K562 (cell line): ENCODE data around the gene RNPEPL1. TPM values are rescaled to one million over a fixed set of nuclear protein-coding genes. Genes with fewer than 3 reads are reported as not detected.

ENCODE experiments used
- CEBPB ChIP-seq: fragments of 450-650 bp; IDR thresholded peaks from 2 replicates; pipeline ENCODE4 v1.6.1; 2016; ENCODE audit warnings: missing genetic modification characterization, missing compliant biosample characterization
- DMBX1 ChIP-seq: fragments of 250-450 bp; sonication (Bioruptor Pico); IDR thresholded peaks from 2 replicates; pipeline ENCODE4 v1.8.0; 2022; ENCODE audit warnings: inconsistent platforms, mild to moderate bottlenecking, moderate library complexity, borderline replicate concordance
- EP300 ChIP-seq: IDR thresholded peaks from 2 replicates; pipeline ENCODE4 v1.6.1; 2012; ENCODE audit warnings: low read length, improper control_type of control experiment
- ETS2 ChIP-seq: IDR thresholded peaks from 2 replicates; pipeline ENCODE4 v1.6.1; 2016; ENCODE audit warnings: borderline replicate concordance, missing genetic modification characterization, mild to moderate bottlenecking, moderate library complexity, missing compliant biosample characterization; ENCODE audit not compliant: poor library complexity, severe bottlenecking
- KLF13 ChIP-seq: fragments of 450-650 bp; IDR thresholded peaks from 2 replicates; pipeline ENCODE4 v1.6.1; 2016; ENCODE audit warnings: missing genetic modification characterization, low read depth, mild to moderate bottlenecking, missing compliant biosample characterization, moderate library complexity, borderline replicate concordance
- LARP7 ChIP-seq: fragments of 450-650 bp; IDR thresholded peaks from 2 replicates; pipeline ENCODE4 v1.6.1; 2016
- MAFG ChIP-seq: fragments of 450-650 bp; conservative IDR thresholded peaks from 2 replicates; pipeline ENCODE4 v1.6.1; 2016; ENCODE audit warnings: missing genetic modification characterization, missing compliant biosample characterization
- NCOA4 ChIP-seq: fragments of 450-650 bp; IDR thresholded peaks from 2 replicates; pipeline ENCODE4 v1.6.1; 2018; ENCODE audit warnings: mild to moderate bottlenecking; ENCODE audit not compliant: partially characterized antibody
- PML ChIP-seq: IDR thresholded peaks from 2 replicates; pipeline ENCODE4 v1.6.1; 2012; ENCODE audit warnings: low read length, inconsistent platforms
- POLR2AphosphoS2 ChIP-seq: IDR thresholded peaks from 2 replicates; pipeline ENCODE4 v1.6.1; 2012; ENCODE audit warnings: low read length, improper control_type of control experiment
- TEAD2 ChIP-seq: fragments of 450-650 bp; IDR thresholded peaks from 2 replicates; pipeline ENCODE4 v1.6.1; 2016; ENCODE audit warnings: missing genetic modification characterization, control low read depth, missing compliant biosample characterization
- TRIM28 ChIP-seq: fragments of 450-650 bp; IDR thresholded peaks from 2 replicates; pipeline ENCODE4 v1.6.1; 2017
- ZNF274 ChIP-seq: IDR thresholded peaks from 2 replicates; pipeline ENCODE4 v1.6.1; 2011; ENCODE audit warnings: low read depth, mild to moderate bottlenecking, low read length, moderate library complexity, borderline replicate concordance
- ZNF41 ChIP-seq: fragments of 250-450 bp; sonication (Bioruptor Pico); conservative IDR thresholded peaks from 2 replicates; pipeline ENCODE4 v1.4.0; 2020; ENCODE audit warnings: mild to moderate bottlenecking
- polyA plus RNA-seq, 8 experiments: library from polyadenylated mRNA; depleted of rRNA in 4 of 8; stranded (reverse) in 5 of 8; unstranded in 3 of 8; fragments of >200 nt; fragmentation: Nextera tagmentation in 2 of 8; fragmentation: Illumina TruSeq in 1 of 8; extraction: Ambion mirVana in 2 of 8; extraction: Trizol in 1 of 8; gene quantifications; 2 replicates each; pipeline versions ENCODE4 v1.2.1 to v1.2.3, GENCODE V29; 2011 to 2014; ENCODE audit warnings: inconsistent platforms in 1 of 8, missing spikeins in 1 of 8
- total RNA-seq, 7 experiments: library from RNA; depleted of rRNA in 6 of 7; stranded (reverse); fragments of >200 nt in 6 of 7; fragmentation: Illumina TruSeq in 2 of 7; extraction: Trizol in 2 of 7; gene quantifications; 2 replicates each; pipeline versions ENCODE4 v1.2.1 to v1.2.3, GENCODE V29; 2011 to 2021; ENCODE audit warnings: low replicate concordance in 1 of 7
- TF ChIP-seq, protein P1 (sequence below): sonication (generic); formaldehyde crosslinking; IDR thresholded peaks from 2 replicates; pipeline ENCODE4 v1.8.0; 2022; ENCODE audit warnings: mild to moderate bottlenecking, missing genetic modification reagents
- TF ChIP-seq, protein P2 (sequence below): fragments of 250-450 bp; sonication (Bioruptor Pico); IDR thresholded peaks from 2 replicates; pipeline ENCODE4 v1.5.0; 2021; ENCODE audit warnings: mild to moderate bottlenecking, moderate library complexity
- TF ChIP-seq, protein P3 (sequence below): fragments of 250-450 bp; sonication (Bioruptor Pico); IDR thresholded peaks from 2 replicates; pipeline ENCODE4 v1.8.0; 2022; ENCODE audit warnings: inconsistent platforms, mild to moderate bottlenecking, moderate library complexity, borderline replicate concordance
- TF ChIP-seq, protein P4 (sequence below): IDR thresholded peaks from 2 replicates; pipeline ENCODE4 v1.6.1; 2011; ENCODE audit warnings: borderline replicate concordance, low read depth, mild to moderate bottlenecking, moderate library complexity, low read length; ENCODE audit not compliant: insufficient read depth, poor library complexity, severe bottlenecking

RNPEPL1 gene
- total and polyA plus RNA-seq, 9 of the 15 experiments (the other 6 are each of a cell fraction or from before 2014, with no cell fraction given), result 0.07 to 38.7 (median 5.6) TPM

DNA sequence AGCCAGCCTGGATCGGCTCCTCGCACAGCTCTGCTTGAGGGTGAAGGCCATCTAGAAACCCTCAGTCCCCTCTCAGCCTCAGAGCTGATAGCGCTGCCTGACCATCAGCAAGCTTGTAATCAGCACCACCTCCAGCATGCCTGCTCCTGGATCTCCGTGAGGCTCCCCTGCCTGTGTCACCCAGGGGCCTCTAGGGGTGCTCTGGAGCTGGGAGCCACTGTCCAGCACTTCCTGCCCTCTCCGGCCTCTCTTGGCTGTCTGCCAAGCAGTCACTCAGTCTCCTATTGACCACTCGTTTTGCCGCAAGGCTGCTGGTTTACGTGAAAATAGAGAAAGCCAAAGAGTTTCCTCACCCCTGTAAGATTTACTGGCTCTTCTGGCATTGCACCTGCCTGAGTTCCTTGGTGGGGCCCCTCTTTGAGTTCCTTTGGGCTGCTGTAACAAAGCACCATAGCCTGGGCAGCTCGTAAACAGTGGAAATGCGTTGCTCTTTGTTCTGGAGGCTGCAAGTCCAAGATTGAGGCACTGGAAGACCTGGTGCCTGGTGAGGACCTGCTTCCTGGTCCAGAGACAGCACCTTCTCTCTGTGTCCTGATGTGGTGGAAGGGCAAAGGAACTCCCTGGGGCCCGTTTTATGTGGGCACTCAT lies 36.1 kb downstream of the RNPEPL1 start (continued):
- TF ChIP-seq, protein P1, sequence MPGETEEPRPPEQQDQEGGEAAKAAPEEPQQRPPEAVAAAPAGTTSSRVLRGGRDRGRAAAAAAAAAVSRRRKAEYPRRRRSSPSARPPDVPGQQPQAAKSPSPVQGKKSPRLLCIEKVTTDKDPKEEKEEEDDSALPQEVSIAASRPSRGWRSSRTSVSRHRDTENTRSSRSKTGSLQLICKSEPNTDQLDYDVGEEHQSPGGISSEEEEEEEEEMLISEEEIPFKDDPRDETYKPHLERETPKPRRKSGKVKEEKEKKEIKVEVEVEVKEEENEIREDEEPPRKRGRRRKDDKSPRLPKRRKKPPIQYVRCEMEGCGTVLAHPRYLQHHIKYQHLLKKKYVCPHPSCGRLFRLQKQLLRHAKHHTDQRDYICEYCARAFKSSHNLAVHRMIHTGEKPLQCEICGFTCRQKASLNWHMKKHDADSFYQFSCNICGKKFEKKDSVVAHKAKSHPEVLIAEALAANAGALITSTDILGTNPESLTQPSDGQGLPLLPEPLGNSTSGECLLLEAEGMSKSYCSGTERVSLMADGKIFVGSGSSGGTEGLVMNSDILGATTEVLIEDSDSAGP, result no peak
- peak; percentile 39; the same call in 1 of the 2 replicates for TF ChIP-seq TRIM28
- no peak for TF ChIP-seq POLR2AphosphoS2
- TF ChIP-seq EP300, result peak; percentile 17; the same call in 1 of the 2 replicates
- TF ChIP-seq KLF13 (tag), result no peak
- TF ChIP-seq, protein P2, sequence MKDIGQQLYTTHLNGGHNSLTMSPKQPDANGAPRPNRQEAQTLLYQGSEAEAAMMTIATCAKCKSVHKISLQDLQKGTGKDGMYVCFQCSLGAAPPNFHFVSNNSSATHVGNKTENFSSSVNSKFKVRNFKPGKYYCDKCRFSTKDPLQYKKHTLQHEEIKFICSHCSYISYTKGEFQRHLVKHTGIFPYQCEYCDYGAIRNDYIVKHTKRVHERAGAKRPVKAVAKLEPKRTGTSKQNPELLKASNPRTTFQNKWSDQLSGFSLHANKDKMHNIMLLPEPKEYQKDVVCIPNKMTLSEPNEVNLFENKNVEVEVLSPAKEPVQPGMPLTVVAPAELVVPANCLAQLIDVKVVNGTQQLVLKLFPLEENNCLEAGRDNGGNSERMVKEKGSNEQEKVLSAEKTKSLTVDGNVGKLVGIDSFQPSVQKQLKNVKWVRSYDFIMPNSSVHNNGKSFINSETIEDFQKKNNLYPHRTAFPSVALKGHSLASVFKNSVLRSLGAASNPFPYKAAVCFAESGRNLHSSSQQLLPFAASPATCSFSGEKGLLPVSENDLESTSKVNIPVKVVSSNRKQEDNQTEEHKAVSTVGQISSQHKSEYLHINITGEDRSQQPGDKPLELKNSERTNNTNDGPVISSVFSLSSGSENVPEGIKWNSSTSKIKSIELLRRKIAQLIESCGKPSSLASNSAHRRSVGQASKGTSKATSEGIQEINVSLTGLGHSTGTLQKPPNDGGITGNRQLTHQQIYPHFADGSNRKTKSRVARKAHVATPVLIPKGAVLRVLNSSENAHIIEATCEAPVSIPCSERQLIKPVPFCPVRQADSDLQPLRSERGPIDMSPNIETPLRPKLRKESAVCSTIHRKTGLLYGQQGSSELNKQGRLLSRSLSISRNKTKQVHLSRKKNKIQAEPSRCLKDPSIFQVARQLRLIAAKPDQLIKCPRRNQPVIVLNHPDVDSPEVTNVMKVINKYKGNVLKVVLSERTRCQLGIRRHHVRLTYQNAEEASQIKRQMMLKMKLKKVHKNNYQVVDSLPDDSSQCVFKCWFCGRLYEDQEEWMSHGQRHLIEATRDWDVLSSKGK (CRISPR knock-in tag), result no peak
- TF ChIP-seq TEAD2 (tag), result no peak
- TF ChIP-seq ZNF274, result no peak
- TF ChIP-seq, protein P3, sequence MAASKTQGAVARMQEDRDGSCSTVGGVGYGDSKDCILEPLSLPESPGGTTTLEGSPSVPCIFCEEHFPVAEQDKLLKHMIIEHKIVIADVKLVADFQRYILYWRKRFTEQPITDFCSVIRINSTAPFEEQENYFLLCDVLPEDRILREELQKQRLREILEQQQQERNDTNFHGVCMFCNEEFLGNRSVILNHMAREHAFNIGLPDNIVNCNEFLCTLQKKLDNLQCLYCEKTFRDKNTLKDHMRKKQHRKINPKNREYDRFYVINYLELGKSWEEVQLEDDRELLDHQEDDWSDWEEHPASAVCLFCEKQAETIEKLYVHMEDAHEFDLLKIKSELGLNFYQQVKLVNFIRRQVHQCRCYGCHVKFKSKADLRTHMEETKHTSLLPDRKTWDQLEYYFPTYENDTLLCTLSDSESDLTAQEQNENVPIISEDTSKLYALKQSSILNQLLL (CRISPR knock-in tag), result no peak
- TF ChIP-seq ETS2 (tag), result no peak
- TF ChIP-seq DMBX1 (CRISPR knock-in tag), result no peak
- no peak for TF ChIP-seq PML
- no peak for TF ChIP-seq NCOA4
- TF ChIP-seq, protein P4, sequence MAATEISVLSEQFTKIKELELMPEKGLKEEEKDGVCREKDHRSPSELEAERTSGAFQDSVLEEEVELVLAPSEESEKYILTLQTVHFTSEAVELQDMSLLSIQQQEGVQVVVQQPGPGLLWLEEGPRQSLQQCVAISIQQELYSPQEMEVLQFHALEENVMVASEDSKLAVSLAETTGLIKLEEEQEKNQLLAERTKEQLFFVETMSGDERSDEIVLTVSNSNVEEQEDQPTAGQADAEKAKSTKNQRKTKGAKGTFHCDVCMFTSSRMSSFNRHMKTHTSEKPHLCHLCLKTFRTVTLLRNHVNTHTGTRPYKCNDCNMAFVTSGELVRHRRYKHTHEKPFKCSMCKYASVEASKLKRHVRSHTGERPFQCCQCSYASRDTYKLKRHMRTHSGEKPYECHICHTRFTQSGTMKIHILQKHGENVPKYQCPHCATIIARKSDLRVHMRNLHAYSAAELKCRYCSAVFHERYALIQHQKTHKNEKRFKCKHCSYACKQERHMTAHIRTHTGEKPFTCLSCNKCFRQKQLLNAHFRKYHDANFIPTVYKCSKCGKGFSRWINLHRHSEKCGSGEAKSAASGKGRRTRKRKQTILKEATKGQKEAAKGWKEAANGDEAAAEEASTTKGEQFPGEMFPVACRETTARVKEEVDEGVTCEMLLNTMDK, result no peak
- no peak for TF ChIP-seq LARP7
- no peak for TF ChIP-seq CEBPB
- no peak for TF ChIP-seq MAFG
- TF ChIP-seq ZNF41 (CRISPR knock-in tag), result no peak
